ENCODE results near the gene SSC5D.

DNA sequence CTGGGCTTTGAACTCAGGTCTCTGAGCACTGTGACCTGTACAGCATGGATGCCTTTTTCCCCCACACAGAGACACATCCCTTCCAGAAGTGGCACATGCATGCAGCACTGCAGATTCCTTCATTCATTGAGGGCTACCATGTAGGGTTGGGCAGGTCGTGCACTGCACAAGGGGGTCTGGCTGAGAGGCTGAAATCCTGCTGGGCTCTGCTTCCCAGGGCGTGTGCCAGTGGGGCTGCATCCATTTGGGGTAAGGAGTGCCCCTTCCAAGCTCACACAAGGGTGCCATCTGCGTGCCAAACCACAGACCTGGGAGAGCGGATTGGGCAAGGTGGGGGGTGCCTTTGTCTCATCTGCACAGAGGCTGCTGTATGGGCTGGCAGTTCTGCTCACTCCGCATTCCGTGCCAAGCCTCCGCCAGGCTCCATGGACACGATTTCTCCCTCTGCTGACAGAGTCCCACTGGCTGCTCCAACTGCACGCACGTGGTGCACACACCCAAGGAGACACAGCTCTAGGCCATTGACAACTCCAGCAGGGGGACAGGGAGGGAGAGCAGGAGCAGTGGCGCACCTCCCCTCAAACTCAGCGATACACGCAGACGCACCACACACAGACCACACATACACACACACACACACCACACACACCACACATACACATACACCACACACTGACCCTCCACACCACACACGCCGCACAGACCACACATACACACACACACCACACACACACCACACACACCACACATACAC lies 40.6 kb upstream of the SSC5D start:
- TF ChIP-seq POLR2AphosphoS5 (IDR thresholded peaks at IDR 0.05; ENCODE audit: low read depth, low read length) (no peak), TAF1 (IDR thresholded peaks at IDR 0.05; ENCODE audit: borderline replicate concordance, insufficient read depth, low read length) (no peak), REST (IDR thresholded peaks at IDR 0.05; ENCODE audit: insufficient read depth in 1 of 2, low read depth in 2 of 2, low read length in 2 of 2) (no peak), SIN3A (IDR thresholded peaks at IDR 0.05; ENCODE audit: borderline replicate concordance, insufficient read depth, low read length) (no peak)

Measured in PFSK-1 (cell line).